Measurements from ENCODE around the gene ACTN4.

- TF ChIP-seq POLR2A (IDR thresholded peaks at IDR 0.05; ENCODE audit: extremely low read depth, insufficient read length) (no peak), CTCF (IDR thresholded peaks at IDR 0.05; ENCODE audit: low read depth, low read length) (no peak), MAX (IDR thresholded peaks at IDR 0.05; ENCODE audit: low read depth, low read length) (no peak)
These were observed 87.2 kb downstream of the ACTN4 start for GRCh38 chr19:38734426-38735256.

Data from NB4 (cell line).